Retina (tissue), 1 donor: ENCODE data around the gene SRPRB.

Experiments
- DNase-seq: peaks from one replicate; pipeline ENCODE4 v3.0.0-alpha.2; 2016

SRPRB gene

DNA sequence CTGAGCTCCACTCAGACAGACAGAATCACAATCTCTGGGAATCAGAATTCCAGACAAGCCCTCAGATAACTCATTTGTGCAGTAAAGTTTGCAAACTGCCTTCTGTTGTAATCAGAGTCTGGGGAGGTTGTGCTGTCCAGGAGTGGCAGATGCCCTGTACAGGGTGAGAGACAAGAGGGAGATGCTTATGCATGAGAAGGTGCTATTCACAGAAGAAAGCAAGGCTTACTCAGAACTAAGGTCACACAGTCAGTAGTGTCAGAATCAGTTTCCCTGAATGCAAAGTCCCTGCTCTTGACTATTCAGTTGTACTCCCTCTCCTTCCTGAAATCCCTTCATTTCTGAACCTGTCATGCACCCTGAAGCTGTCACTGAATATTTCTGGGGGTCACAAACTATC, 43.7 kb downstream of the SRPRB start:
- DNase-seq = no peak

DNA sequence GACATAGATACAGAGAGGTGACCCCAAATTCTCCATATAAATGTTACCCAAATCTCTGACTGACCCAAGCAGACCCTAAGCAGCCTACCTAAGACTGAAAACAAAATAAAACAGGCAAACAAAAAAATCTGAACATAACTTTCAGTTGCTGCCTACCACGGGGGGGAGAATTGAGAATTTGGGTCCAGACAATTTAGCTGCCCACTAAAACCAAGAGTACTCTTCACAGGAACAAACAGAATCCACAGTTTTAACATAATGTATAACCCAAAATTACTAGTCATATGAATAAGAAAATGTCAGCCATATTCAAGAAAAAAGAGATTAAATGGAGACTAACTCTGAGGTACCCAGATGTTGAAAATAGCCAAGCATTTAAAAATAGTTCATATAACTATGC, 44.4 kb downstream of the SRPRB start:
- DNase-seq = no peak

DNA sequence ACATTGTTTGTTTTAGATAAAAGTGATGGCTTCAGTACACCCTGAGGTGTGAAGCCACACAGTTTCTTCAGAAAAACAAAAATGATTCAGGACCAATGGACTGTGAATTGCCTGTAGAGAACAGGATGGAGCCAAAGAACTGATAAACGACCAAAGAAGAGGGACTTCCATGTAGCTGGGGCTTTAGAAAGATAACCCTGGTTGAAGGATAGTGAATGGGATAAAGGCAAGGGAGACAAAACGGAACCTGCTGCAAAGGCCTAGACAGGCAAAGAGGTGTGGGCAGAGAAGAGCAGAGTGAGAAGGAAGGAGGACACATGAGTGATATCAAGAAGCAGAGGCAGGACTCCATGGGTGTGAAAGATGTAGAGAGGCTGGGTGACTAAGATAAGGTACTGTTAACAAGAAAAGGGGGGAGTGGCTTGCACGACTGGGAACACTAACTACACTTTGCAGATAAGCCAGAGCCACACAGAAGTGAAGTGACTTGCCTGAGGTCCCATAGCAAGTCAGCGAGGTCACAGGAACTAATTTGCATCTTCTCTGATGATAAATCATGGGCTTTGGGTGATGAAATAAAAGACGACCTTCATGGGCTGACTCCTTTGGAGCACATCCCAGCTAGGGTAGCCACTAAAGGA, 45.8 kb downstream of the SRPRB start:
- DNase-seq = no peak

DNA sequence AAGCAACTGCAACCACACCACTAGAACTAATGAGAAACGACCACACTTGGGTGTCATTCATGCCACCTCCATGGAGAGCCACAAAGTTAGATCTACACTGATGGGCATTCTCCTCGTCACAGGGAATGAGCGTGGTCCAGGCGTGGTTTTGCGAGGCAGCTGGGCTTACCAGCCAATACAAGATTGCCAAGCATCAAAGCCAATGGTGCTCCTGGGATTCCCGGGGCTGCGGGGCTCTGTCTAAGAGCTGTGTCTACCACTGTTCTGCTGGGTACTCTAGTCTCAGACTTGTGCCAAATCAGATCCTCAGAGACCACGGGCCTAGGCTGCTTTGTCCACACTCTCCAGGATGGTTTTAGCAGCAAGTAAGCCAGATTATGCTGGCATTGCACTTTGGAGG, 46.3 kb downstream of the SRPRB start:
- no peak for DNase-seq

DNA sequence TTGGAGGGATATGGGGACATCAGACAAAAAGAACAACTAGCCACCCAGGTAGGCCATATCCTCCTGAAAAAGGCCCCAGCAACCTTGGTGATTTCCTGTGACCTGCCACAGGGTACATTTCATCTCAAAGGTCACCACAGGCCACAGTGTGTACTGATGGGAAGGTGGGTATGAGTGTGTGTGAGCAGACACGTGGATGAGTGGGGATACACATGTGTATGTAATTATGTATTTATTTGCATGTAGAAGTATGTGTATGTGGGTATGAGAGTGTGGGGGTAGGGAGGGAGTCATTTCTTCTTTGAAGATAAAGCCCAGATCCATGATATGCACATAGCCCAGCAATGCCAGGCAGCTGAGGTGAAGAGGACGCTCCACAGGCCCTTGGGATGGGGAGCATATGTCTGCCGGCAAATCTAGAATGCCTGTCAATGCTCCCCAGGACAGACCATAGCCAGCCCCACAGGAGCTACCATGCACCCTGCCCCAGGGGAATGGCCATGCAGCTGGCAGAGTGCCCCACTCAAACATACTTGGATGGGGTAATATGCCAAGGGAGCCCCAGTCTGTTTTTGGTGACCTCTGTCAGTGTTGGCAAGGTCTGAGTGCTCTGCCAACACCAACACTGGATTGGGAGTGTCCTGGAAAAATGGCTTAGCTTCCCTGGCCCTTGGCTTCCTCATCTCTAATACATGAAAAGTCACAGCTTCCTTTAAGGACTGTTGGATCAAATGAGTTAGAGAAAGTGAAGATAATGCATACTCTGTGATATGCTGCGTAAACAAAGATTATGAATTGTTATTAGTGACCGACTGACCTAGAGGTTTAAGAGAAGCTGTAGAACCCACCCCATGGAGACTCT, 47.7 kb downstream of the SRPRB start:
- DNase-seq = no peak

DNA sequence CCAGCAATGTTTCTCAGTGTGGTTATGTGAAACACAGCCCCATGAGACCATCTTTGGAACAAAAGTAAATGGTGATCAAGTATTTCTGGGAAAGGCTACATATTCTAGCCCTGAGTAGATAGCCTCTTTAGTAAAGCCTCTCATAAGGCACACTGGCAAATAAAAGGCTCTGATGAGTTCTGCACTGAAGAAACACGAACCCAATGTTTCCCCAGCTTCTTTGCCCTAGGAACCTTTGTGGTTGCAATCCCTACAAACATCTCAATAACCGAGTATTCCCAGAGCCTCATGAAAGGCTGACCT, 48.3 kb downstream of the SRPRB start:
- DNase-seq = no peak

DNA sequence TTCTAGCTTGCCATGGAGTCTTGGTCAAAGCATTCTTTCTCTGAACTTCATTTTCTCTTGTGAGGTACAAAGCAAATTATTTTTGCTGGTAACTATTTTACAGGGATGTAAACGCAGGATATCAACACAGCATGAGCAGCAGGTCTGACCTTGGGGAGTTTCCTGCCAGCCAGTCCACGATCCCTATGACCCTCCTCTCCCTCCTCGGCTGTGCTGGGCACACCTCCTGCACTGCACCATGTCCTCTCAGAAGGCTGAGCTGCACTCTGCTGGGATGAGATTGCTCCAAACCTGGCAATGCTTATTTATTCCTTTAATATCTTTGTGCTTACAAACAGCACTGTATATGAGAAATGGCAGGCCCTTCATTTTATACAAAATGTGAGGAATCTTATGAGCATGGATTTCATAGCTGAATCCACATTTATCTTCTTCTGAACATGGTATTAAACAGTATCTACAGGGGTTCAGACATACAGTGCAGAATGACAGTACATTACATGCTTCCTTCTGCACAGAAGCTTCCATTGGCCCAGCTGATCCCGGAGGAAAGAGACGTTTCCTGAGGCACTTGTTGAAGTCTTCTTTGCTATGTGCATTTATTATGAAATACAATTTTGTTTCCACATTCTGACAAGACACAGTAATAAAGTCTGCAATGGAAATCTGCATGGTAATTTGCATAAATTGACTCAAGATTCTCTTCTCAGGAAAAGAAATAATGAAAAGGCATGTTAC, 48.8 kb downstream of the SRPRB start:
- no peak for DNase-seq

DNA sequence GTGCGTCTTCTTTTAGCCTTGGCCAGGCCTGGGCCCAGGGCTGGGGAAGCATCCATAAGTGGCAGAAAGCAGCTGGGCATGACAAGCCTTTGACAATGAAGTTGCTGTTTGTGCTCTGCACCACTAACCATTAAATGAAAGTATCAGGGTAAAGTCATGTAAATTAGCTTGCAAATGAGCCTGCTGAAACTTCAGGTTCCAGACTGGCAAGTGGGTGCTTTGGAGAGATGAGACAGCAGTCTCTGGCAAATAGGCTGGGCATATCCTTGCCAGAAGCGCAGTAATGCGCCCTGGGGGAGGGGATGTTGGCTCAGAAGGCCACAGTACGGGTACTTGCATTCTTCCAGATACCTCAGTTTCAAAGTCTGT, 49.4 kb downstream of the SRPRB start:
- no peak for DNase-seq

DNA sequence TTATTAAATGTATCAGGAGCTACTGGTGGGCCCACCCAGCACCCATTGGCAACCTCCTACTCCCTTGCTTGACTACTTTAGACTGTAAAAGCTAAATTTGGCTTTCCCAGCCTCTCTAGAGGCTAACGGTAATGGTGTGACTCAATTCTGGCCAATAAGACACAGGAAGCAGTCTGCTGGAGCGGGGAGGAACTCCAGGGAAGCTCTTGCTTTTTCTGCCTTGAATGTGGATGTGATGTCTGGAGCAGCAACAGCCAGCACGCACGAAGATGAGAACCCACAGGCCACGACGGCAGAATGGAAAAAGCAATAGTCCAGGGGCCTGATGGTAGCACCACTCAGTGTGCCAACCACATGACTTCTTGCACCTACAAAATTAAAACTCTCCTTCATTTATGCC, 50.2 kb downstream of the SRPRB start:
- no peak for DNase-seq

DNA sequence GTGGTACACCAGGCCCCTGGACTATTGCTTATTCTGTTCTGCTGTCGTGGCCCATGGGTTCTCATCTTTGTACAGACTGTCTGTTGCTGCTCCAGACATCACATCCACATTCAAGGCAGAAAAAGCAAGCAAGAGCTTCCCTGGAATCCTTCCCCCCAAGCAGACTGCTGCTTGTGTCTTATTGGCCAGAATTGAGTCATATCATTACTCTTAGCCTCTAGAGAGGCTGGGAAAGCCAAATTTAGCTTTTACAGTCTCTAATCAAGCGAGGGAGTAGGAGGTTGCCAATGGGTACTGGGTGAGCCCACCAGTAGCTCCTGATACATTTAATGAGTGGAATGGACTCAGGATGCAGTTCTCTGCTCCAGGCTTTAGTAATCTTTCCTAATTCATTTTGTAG, 50.7 kb downstream of the SRPRB start:
- no peak for DNase-seq

DNA sequence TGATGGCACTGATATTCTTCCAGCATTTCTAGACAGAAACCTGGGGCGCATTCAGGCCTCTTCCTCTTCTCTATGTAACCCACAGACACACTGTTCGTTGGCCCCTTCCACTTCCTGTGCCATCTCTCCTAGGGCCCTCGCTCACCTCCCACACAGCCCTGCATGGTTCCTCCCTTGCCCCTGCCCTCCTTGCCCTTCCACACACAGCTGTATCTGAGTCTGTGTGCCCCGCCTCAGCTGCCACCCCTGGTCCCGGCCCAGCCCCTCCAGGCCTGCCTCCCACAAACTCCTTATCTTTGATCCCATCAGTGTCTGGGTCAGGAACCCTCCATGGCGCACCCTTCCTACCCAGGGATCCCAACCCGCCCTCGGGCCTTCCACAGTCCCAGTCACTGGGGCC, 52.2 kb downstream of the SRPRB start:
- DNase-seq = no peak

DNA sequence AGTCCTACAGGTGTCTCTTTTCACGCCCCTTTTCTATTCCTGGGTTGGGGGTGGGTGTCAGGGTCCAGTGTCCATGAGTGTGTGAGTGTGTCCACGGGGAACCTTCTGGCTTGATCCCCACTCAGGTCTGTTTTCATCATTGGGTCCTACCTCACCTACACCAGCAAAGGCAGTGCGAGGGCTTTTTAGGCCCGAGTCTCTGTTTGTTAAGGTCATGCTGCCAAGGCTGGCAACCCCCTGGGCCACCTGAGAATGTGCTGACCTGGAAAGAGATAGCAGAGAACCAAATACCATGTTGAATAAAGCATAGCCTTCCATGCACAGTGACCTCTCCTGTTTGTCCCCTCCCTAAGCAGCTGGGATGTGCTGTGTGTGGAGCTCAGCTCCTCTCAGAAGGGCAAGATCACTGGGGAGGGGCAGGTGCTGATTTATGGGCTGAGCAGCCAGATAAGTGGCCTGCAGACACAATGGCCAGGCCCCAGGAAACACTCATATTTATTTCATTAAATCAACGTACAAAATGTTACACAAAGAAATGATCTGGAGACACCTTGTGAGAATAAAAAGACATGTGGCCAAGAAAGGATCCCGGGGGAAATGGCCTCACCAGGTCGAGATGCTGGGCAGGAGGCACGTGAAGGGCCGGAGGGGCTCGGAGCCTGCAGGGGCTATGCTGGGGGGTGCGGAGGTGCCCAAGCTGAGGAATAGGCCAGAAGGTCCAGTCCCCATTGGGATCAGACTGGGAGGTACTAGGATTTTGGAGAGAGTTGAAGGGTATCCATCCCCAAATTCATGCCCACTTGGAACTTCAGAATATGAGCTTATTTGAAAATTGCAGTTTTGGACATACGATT, 54.0 kb downstream of the SRPRB start:
- no peak for DNase-seq

DNA sequence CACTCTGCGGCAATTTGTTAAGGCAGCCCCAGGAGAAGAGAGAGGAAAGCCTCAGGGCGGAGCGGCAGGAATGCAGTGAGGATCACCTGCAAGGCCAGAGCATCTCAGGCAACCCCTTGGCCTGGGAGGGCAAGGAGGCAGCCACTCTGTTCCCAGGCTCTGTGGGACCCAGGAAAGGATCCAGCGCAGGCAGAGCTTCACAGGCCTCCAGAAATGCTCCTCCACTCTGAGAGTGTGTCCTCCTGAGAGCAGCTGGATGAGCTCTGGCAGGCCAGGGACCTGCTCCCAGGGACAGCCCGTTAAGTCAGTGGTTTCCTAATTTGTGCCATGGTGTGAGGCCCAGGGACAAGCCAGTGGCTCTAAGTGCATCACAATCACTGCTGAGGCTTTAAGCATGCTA, 54.9 kb downstream of the SRPRB start:
- no peak for DNase-seq

DNA sequence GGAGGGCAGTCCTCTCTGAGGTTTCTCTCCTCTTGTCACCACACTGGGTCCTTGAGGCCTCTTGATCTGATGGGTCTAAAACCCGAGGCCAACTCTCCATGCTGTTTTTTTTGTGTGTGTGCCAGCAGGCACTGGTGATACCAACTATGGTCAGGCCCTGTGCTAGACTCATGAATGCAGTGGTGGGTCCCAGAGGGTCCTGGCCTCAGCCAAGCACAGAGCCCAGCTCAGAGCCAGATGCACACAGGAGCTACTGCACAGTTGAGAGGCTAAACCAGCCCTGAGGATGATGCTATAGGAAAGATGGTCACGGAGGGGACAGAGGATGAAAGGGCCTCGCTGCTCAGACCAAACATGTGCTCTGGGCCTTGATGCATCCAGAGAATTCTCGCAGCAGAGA, 56.5 kb downstream of the SRPRB start:
- no peak for DNase-seq

DNA sequence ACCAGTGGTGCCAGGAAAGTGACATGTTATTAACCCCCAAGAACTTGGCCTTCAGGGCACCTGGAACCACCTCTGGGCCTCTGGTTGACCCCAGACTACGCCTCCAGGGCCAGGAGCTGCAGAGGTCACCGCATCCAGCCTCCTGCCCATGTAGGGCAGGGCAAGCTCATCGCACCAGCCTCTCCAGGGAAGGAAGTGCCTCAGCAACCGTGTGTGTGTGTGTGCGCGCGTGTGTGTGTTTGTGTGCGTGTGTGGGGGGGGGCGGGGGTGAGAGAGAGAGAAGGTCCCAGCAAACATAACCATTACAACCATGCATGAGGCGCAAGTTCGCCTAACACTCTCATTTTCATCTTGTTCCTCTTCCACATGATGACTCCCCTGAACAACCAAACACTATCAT, 58.3 kb downstream of the SRPRB start:
- no peak for DNase-seq

DNA sequence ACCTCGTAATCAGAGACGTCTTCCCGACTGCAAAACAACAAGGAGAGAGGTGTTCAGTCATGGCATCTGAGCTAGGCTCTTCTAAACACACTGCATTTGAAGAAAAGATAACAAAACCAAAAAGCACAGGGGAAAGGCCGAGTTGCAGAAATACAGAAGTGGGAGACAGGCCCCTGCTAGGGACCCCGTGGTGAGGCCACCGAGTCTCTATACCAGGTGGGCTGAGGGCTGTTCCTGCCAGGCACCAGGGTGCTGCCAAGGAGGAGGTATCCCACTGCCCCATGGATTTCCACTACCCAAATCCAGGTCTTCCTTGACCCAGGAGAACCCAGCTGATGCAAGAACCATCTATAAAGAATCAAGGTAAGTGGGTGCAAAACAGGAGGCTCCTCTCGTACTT, 59.0 kb downstream of the SRPRB start:
- DNase-seq = no peak

DNA sequence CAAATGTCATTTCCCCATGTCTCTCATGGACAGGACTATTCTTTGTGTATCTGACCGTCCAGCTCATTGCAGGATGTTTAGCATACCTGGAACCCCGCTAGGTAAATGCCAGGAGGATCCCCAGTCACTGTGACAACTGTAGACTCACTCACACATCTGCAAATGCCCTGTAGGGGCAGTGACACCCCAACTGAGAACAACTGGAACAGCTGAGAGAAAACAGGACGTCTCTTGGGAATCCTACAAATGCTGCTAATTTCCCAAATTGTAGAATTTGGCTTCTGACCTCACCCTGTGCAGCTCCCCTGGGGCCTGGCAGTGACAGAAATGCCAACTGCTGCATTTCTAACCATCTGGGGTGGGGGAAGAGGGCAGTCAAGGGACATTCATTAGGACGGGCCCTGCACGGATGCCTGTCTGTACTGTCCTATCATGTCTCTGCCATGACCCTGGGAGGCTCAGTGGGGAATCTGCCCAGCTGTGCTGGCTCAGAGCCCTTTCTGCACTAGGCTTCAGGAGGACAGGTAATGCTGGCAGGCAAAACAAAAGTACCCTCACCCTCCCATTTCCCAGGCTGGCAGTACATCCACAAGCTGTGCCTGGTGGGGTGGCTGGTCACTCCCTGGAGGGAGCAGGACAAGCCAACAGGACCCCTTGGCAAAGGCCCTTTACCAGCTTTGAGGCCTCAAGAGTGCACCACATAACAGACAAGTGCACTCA, 59.7 kb downstream of the SRPRB start:
- DNase-seq = no peak

DNA sequence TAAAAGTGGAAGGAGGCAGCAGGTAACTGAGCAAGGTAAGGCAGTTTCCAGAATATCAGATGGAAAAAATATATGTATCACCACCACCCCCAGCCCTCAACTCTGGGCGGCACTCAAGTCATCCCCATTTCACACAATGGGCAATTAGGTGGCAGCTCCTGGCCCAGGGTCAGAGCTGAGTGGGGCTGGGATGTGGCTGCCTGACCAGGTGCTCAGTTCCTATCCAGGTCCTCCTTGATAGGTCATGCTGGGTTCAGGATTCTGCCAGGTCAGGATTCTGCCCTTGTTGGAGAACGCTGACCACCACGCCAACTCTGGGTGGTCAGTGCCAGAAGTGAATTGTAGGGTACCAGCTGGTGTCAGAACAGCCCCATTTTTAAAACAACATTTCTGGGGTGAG, 60.5 kb downstream of the SRPRB start:
- no peak for DNase-seq

DNA sequence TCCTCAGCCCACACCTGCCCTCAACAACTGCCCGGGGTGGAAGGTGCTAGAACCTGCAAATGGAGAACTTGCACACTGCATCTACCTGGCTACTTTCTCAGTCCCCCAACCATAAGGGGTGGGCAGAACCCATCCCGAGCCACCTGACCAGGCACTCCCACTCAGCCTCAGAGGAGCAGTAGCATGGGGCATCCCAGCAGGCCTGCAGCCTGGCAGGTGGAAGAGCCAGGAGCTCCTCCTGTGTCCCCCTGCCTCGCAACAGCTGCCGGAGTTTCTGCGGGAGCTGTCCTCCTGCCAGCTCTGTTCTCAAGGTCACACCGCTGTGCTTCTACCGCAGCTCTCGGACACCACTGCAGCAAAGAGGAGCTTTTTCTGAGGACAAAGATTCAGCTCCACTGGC, 62.6 kb downstream of the SRPRB start:
- DNase-seq = peak; percentile 49

DNA sequence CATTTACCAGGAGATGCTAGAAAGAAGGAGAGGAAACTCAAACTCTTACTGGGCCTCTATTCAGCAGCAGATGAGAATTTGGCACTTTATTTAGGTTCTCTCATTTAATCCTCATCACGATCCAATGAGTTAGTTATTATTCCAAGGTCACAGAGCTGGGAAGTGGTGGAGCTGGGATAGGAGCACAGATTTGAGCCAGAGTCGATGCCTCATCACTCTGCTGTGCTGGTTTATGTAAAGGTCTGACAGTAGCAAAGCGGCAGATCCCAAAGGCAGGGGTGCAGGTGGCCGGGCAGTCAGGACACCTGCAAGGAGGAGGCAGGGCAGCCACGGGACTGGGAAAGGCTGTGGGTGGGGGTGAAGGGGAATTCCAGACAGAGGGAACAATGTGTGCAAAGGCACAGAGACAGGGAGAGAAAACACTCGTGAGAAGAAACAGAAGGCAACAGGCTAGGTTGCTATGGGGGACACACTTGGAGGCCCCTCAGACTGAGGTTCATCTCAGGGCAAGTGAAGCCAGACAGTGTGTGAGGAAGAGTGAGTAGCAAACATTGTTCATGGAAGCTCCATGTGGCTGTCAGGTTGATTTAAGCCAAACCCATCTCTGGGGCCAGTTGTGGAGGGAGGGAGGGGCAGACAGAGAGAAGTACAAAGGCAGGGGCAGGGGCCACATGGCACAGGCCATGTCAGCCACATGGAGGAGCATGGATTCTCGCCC, 63.3 kb downstream of the SRPRB start:
- peak; percentile 53 for DNase-seq

DNA sequence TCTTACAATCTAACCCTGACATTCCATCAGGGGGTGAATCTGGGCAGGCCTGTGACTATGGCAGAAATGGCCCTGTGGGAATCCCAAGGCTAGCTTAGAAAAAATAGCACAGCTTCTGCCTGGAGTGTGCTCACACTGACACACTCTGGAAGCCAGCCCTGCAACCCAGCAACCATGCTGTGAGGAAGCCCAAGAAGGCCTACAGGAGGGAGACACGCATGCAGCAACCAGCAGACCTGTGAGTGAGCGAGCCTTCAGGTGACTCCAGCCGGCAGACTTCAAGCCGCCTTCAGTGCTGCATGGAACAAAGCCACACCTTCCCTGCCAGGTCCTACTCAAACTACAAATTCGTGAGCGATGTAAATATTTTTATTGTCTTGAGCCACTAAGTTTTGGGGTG, 64.0 kb downstream of the SRPRB start:
- no peak for DNase-seq

DNA sequence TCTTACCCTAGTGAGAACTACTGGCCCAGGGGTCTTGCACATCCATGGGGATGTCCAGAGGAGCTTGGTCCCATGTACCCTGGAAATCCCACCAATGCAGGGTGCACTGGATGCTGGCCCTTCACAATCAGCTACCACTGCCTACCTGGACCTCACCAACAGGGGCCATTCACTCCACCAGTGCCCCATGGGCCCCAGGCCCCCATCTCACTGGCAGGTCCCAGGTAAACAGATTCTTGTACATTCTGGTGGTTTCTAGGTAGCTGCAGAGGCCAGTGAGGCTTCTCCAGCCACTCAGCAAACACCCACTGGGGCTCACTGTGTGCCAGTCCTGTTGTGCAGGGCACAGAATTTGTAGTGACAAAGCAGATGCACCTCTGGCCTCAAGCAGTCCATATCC, 65.2 kb downstream of the SRPRB start:
- no peak for DNase-seq
